Subcutaneous abdominal adipose tissue (tissue), 5 donors: ENCODE results near the gene ANKRD10.
"Not testable (repeated sequence)": the region's sequence is repeated elsewhere in the genome, so short reads cannot be mapped to it uniquely, and the experiment has no call there.

Experiments
- H3K27ac ChIP-seq: one replicate; pipeline ENCODE4 v1.7.0; 2013; ENCODE audit warnings: low read depth, mild to moderate bottlenecking, inconsistent platforms, low read length, moderate library complexity
- H3K27me3 ChIP-seq, 5 donors: one replicate each; pipeline ENCODE4 v1.7.0; 2013; ENCODE audit warnings: low read length in 5 of 5, inconsistent platforms in 1 of 5; ENCODE audit not compliant: control insufficient read depth in 5 of 5, insufficient read depth in 4 of 5
- H3K36me3 ChIP-seq, 5 donors: one replicate each; pipeline ENCODE4 v1.7.0; 2013; ENCODE audit warnings: low read length in 5 of 5; ENCODE audit not compliant: control insufficient read depth in 5 of 5, insufficient read depth in 5 of 5
- H3K4me1 ChIP-seq, 5 donors: one replicate each; pipeline ENCODE4 v1.7.0; 2013; ENCODE audit warnings: low read length in 5 of 5, mild to moderate bottlenecking in 3 of 5, moderate library complexity in 1 of 5; ENCODE audit not compliant: control insufficient read depth in 5 of 5, insufficient read depth in 5 of 5
- H3K4me3 ChIP-seq, 5 donors: one replicate each; pipeline ENCODE4 v1.7.0; 2013; ENCODE audit warnings: low read length in 5 of 5, low read depth in 1 of 5
- H3K9ac ChIP-seq, 5 donors: one replicate each; pipeline ENCODE4 v1.7.0; 2013; ENCODE audit warnings: low read length in 5 of 5, mild to moderate bottlenecking in 4 of 5, moderate library complexity in 3 of 5
- H3K9me3 ChIP-seq, 5 donors: one replicate each; pipeline ENCODE4 v1.7.0; 2013; ENCODE audit warnings: low read length in 5 of 5; ENCODE audit not compliant: control insufficient read depth in 5 of 5
- donor health status: healthy.
- donor health status: healthy.
- donor health status: healthy.
- donor health status: healthy.
- donor health status: healthy.

The ANKRD10 gene

GRCh38 chr13:110955072-110955503 lies 40.2 kb upstream of the ANKRD10 start:
- H3K27ac ChIP-seq, H3K36me3 ChIP-seq, H3K4me1 ChIP-seq, H3K4me3 ChIP-seq, H3K9ac ChIP-seq, H3K9me3 ChIP-seq, H3K27me3 ChIP-seq: not testable (repeated sequence)

- H3K9me3 ChIP-seq, H3K4me1 ChIP-seq, H3K36me3 ChIP-seq, H3K27ac ChIP-seq, H3K4me3 ChIP-seq, H3K9ac ChIP-seq, H3K27me3 ChIP-seq: not testable (repeated sequence)
These were observed 39.7 kb upstream of the ANKRD10 start for GRCh38 chr13:110954533-110954920.

GRCh38 chr13:110953833-110954532 lies 39.1 kb upstream of the ANKRD10 start:
- no peaks in the 10 kb centered on the region for H3K9me3 ChIP-seq
- no peak overlapping the region for H3K4me3 ChIP-seq
- H3K36me3 ChIP-seq = no peaks in the 10 kb centered on the region
- no peak overlapping the region for H3K27ac ChIP-seq
- no peak overlapping the region for H3K9ac ChIP-seq
- no peaks in the 10 kb centered on the region for H3K27me3 ChIP-seq
- H3K4me1 ChIP-seq = peaks cover 0 to 6% (median 2%) of the 10 kb centered on the region in 5 donors

- no peaks in the 10 kb centered on the region for H3K36me3 ChIP-seq
- H3K9ac ChIP-seq = no peak overlapping the region
- peaks cover 0 to 6% (median 2%) of the 10 kb centered on the region in 5 donors for H3K4me1 ChIP-seq
- no peak overlapping the region for H3K27ac ChIP-seq
- no peak overlapping the region for H3K4me3 ChIP-seq
- no peaks in the 10 kb centered on the region for H3K27me3 ChIP-seq
- no peaks in the 10 kb centered on the region for H3K9me3 ChIP-seq
These were observed 38.5 kb upstream of the ANKRD10 start for GRCh38 chr13:110953416-110953815.

- not testable (repeated sequence) for H3K4me3 ChIP-seq, H3K27me3 ChIP-seq, H3K9ac ChIP-seq, H3K4me1 ChIP-seq, H3K27ac ChIP-seq, H3K9me3 ChIP-seq, H3K36me3 ChIP-seq
These were observed 37.3 kb upstream of the ANKRD10 start for GRCh38 chr13:110952135-110952534.

- no peak overlapping the region for H3K27ac ChIP-seq
- H3K9me3 ChIP-seq = no peaks in the 10 kb centered on the region
- no peak overlapping the region for H3K9ac ChIP-seq
- H3K4me1 ChIP-seq = peaks cover 0 to 6% (median 2%) of the 10 kb centered on the region in 5 donors
- H3K4me3 ChIP-seq = no peak overlapping the region
- H3K36me3 ChIP-seq = no peaks in the 10 kb centered on the region
- H3K27me3 ChIP-seq = no peaks in the 10 kb centered on the region
These were observed 36.1 kb upstream of the ANKRD10 start for GRCh38 chr13:110950819-110951570.

GRCh38 chr13:110950356-110950755 lies 35.5 kb upstream of the ANKRD10 start:
- no peak overlapping the region for H3K27ac ChIP-seq
- no peaks in the 10 kb centered on the region for H3K36me3 ChIP-seq
- no peak overlapping the region for H3K4me3 ChIP-seq
- H3K4me1 ChIP-seq = peaks cover 0 to 6% (median 2%) of the 10 kb centered on the region in 5 donors
- no peak overlapping the region for H3K9ac ChIP-seq
- no peaks in the 10 kb centered on the region for H3K27me3 ChIP-seq
- no peaks in the 10 kb centered on the region for H3K9me3 ChIP-seq

- Histone ChIP-seq H3K27me3 (no peaks in the 10 kb centered on the region), H3K36me3 (no peaks in the 10 kb centered on the region), H3K9ac (no peak overlapping the region), H3K4me3 (no peak overlapping the region), H3K9me3 (no peaks in the 10 kb centered on the region), H3K4me1 (peaks cover 0 to 5% (median 2%) of the 10 kb centered on the region in 5 donors), H3K27ac (no peak overlapping the region)
These were observed 34.8 kb upstream of the ANKRD10 start for GRCh38 chr13:110949628-110950027.

GRCh38 chr13:110949116-110949515 lies 34.2 kb upstream of the ANKRD10 start:
- Histone ChIP-seq H3K9ac (no peak overlapping the region), H3K4me3 (no peak overlapping the region), H3K4me1 (peaks cover 0 to 10% (median 7%) of the 10 kb centered on the region in 5 donors), H3K27me3 (no peaks in the 10 kb centered on the region), H3K27ac (no peak overlapping the region), H3K9me3 (no peaks in the 10 kb centered on the region), H3K36me3 (no peaks in the 10 kb centered on the region)

- not testable (repeated sequence) for H3K27me3 ChIP-seq, H3K36me3 ChIP-seq, H3K9ac ChIP-seq, H3K4me3 ChIP-seq, H3K9me3 ChIP-seq, H3K27ac ChIP-seq
- H3K4me1 ChIP-seq = peaks cover 0 to 14% (median 7%) of the 10 kb centered on the region in 5 donors
These were observed 32.5 kb upstream of the ANKRD10 start for GRCh38 chr13:110947338-110947737.
